ENCODE measurements around the gene KCNS3.
"Not testable (repeated sequence)": the region's sequence is repeated elsewhere in the genome, so short reads cannot be mapped to it uniquely, and the experiment has no call there.

KCNS3 gene

DNA sequence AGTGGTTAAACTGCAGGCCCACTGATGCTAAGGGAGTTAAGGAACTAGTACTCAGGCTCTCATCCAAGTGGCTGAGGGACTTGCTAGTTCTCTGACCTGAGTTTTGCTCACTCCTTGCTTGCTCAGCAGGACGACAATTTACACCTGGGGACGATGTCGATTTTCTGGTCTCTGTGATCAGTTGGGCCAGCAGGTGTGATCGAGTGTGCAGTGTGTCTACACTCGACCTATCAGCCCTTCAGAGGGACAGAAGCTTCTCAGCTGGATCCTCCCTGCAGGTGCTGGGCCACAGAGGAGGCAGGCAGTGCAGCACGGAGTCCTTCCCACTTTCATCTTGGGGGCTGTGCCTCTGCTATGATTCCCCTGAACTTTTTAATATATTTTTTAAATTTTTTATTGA, 71.5 kb downstream of the KCNS3 start:
- DNase-seq = no peak

DNA sequence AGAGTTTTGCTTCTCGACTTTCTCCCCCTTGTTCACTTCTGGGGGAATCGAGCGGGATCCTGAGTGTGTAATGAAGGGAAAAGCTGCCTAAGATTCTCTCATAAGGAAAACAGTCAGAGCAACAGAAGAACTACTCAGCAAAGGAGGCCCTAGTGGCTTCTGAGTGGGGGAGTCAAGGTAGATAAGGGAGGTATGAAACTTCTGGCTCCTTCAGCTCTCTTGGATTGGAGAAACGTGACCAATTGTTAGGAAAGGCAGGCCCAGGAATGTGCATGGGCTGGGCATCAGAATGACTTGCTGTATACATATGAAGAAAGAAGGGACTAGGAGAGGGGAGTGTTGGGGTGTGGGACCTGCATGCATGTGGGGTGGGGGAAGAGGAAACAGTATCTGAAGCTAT, 73.1 kb downstream of the KCNS3 start:
- DNase-seq = no peak

DNA sequence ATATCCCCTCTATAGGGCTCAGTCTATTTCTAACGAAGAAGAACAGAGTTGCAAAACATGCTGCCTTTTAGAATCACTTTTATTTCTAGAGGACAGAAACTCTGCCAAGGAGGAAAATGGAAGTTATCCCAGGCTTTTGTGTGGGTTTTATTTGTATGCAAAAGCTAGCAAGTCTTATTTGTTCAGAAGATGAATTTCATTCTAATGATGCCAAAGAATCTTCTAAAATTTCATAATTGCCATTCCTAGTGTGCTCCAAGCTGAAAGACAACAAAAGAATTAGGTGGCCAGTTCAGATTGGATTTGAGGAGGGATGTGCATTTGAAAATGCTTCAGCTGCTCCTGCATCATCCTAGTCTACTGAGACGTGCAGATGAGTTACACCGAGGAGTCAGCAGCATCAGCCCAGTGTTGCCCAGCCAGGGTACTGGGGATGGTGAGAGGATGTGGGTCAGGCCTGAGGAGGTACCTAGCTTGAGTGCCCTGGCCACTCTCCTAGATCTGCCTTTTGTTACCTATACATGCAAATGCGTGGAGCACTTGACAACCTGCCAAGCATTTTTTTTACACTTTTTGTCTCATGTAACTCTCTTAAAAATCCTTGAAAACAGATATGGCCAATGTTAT, 80.1 kb downstream of the KCNS3 start:
- no peak for DNase-seq

DNA sequence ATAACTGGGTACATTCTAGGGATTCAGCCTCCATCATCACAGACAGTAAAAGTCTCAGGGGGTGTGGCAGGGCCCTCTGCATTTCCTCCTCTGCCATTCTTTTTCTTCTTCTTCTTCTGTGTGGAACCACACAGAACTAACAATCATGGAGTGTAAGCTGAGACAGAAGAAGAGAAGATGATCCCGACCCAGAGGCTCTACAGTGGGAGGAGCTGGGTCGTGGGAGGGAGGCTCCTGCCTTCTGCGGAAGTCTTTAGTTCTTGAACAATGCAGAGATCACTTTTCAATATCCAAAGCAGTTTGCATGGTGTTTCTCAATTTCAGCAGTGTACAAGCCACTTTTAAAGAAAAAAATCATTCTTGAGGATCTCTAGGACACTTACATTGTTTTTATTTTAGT, 80.9 kb downstream of the KCNS3 start:
- DNase-seq = no peak

DNA sequence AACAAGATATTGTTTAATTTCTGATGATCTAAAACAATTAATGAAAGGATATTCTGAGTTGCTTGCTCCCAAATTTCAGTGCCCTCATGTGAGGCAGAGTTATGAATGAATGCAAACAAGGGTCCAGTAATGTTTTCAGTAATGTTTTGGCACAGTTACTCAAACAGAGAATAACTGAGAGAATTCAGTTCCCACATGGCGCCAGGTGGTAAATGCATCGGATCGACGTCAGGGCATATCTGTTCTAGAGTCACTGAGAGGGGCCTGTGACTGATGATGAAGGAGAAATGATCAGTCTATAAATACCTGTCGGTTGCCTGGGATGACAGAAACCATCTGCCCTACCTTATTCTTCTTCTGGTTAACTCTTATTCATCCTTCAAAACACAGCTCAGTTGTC, 81.4 kb downstream of the KCNS3 start:
- DNase-seq = no peak

DNA sequence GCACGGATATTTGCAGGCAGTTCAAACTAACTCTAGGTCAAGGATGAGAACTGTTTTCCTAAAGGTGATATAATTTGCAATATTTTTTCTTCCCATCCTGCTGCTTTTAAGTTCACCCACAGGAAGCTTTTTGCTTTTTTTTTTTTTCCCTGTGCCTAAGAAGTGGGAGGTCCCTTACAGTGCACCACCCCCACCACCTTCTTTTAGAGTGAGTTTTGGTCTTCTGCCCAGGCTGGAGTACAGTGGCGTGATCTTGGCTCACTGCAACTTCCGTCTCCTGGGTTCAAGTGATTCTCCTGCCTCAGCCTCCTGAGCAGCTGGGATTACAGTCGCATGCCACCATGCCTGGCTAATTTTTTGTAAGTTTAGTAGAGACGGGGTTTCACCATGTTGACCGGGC, 82.5 kb downstream of the KCNS3 start:
- DNase-seq = no peak

DNA sequence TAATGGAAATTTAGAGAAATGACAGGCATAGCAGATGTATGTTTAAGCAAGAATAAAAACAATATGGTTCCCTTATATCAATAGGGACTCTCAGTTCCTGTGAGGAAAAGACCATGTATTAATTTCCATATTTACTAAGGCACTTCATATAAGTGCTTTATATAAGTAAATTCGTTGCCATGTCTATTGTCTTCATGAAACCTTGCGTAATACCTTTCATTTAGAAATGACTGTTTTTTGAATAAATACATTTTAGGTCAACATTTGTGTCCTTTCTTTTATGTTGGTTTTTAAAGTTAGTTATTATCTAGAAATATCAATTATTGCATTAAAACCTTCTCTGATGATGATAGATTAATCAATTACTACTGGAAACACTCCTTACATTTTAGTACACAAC, 83.3 kb downstream of the KCNS3 start:
- no peak for DNase-seq

DNA sequence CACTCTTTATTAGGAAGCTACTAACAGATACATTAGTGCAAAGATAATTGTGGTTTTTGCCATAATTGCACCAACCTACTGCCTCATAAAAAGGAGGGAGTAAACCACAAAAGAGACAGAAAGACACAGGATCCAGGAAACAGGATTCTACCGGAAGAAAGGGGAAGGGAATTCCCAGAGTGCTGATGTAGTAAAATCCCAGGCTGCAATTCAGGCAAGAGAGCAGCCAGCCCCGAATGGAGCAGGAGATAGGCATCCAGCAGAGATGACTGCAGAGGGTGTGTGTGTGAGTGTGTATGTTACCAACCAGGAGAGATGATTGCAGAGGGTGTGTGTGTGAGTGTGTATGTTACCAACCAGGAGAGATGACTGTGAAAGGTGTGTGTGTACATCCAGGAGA, 84.4 kb downstream of the KCNS3 start:
- no peak for DNase-seq

DNA sequence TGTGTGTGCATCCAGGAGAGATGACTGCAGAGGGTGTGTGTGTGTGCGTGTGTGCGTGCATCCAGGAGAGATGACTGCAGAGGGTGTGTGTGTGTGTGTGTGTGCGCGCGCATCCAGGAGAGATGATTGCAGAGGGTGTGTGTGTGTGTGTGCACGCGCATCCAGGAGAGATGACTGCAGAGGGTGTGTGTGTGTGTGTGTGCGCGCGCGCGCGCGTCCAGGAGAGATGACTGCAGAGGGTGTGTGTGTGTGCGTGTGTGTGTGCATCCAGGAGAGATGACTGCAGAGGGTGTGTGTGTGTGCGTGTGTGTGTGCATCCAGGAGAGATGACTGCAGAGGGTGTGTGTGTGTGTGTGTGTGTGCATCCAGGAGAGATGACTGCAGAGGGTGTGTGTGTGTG, 85.1 kb downstream of the KCNS3 start:
- DNase-seq = not testable (repeated sequence)

DNA sequence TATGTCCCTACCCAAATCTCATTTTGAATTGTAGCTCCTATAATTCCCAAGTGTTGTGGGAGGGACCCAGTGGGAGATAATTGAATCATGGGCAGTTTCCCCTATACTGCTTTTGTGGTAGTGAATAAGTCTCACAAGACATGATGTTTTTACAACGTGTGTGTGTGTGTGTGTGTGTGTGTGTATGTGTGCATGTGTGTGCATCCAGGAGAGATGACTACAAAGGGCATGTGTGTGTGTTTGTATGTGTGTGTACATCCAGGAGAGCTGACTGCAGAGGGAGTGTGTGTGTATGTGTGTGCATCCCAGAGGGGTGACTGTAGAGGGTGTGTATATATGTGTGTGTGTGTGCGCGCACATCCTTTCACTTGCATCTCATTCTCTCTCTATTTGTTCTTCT, 86.7 kb downstream of the KCNS3 start:
- DNase-seq = no peak

DNA sequence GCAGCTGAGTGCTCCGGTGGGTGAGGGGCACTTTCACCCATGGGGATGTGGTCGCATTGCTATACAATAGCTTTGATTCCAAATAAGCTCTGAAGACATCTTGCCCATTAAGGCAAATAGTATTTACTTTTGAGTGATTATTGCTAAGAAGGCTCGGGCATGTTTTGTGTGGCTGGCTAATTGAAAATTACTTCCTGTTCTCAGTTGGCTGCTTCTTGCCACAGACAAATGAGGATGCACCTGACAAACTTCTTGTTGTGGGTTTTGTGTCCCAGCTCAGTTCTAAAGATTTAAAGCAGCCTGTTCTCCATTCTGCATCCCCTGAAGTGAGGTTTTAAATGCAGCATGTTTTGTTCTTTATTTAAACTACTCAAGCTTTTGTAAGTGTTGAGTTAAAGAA, 88.3 kb downstream of the KCNS3 start:
- no peak for DNase-seq

DNA sequence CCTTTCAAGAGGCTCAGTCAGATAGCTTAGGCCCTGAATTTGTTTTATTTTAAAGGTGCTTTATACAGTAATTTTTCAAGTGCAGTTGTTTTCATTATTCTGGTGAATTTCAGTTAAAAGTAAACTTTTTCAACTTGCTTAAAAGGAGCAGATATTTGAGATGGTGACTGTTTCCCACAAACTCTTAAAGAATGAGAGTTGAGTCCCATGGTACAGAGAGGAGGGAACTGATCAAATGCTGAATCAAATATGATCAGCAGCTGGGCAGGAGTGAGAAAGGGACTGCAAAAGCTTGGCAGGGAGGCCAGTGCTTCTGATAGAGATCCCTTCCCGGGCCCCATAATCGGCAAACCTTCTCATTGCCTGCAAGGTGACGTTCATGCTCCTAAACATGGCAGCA, 91.2 kb downstream of the KCNS3 start:
- DNase-seq = no peak

DNA sequence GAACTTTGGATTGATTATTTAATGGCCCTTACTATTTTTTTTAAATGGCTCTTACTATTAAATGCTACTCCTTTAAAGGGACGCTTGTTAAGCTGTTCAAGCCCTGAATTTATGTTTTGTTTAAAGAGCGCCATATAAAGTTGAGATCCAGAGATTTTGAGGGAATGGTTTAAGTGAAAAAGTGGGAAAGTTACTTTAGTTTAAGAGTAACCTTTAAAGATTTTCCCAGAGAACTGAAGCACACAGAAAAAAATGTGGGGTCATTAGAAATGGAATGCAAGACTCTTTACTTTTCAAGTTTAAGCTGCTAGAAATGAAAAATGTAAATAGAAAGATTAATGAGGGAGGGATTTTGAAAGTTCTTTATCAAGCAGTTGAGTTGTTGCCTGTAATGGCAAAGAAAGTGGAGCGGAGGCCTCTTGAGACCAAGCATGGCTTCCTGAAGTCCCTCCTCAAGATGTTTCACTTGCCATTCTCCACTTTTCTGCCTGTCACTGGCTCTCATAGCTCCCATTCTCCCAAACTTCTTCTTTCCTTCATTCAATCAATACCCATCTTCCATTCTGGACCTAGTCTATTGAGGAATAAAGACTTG, 93.2 kb downstream of the KCNS3 start:
- DNase-seq = no peak

DNA sequence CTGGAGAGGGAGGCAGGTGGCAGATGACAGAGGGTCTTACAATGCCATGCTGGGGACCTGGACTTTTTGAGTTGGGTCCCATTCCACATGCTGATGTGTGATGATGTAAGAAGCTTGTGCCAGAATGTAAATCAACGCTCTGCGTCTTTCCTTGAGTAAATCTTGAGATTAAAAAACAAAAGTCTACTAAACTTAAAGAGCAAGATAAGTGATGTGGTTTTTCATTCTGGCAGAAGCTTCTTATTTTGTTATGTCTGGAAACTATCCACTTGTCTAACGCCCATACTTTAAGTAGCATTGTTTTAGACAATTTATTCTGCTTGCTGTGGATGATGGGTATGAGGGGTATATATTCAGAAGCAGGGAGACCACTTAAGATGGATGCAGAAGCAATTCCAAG, 94.5 kb downstream of the KCNS3 start:
- no peak for DNase-seq

DNA sequence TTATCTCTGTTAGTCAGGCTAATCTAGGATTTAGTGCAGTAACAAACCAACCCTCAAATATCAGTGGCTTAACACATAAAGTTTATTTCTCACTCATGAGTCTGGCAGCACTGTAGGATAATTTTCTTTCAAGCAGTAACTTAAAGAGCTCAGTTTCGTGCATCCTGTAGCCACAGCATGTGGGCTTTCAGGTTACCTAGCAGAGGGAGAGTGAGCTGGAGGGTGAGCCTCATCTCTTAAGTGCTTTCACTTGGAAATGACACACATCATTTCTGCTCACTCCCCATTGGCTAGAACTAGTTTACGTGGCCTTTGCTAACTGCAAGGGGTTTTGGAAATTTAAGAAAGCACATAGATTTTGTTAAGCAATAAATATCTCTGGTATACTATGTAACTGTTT, 96.9 kb downstream of the KCNS3 start:
- no peak for DNase-seq

DNA sequence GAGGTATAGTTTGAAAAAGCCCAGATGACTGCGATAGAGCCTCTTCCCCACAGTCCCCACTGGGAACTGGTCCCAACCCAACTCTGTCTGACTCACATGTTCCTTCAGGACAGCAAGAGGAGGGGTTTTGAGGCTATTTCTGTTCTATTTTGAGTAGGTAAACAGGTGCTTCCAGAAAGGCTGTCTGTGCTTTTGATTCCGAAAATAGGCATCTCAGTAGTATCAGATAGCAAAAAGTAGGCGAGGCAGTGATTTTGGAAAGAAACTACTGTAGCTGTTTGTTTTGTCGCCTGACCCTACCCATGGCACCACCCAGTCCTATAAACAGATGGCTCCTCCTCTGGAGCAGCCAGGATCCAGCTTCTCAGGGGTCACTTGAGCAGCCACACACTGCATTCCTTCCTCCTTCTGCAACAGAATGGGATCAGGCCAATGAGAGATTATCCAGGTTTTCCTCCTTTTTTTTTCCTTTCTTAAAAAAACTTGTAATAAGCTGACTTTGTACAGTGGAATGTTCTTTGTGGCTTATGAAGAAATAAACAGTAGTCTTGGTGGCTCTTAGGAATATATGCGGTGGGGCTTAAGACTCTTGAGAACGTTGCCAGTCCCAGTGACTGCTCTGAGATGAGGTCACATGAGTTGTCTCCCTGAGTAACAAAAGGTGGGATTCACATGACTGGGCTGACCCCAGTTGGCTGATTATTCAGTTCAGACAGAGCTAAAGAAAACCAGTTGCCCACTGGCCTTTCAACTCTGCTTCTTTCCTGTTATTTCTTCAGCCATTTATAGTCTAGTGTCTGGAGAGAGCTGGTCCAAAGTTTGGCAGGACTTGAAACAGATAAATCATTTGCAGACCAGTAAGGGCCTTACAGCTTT, 98.6 kb downstream of the KCNS3 start:
- no peak for DNase-seq

DNA sequence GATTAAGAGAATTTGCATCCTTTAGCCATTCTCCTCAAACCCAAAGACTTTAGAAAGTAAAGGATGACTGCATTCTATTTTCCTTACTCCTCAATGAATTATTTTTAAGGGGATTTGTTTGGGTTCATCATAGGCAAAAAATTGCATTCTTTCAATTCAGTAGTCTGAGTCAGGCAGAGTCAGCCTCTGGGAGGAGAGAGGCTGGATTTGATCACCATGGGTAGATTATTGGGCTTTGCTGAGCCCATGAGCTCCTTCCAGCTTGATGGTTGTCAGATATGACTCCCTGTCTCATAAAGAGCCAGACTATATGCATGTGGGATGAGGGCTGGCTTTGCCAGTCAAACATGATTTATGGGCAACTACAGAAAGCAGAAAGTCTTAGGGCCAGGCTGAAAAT, 101.2 kb downstream of the KCNS3 start:
- no peak for DNase-seq

DNA sequence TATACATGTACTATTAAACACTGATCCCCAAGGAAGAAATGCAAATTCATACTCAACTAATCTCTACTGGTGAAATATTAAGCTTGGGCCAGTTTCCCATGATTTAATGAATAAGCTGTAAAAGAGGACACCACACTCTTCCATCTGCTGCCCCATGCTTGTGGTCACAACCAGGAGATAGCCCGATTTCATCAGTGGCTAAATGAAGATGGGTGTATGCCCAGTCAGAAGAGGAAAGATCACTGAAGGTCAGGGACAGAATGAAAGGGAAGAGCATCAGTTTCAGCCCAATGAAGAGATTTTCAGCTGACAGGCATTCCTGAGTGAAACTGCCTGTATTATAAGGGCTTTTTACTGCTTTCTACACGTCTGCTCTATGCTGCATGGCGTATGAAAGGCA, 103.5 kb downstream of the KCNS3 start:
- no peak for DNase-seq

Data from cerebellar nuclear complex (tissue), 1 donor.